HG03095 (cell line): Measurements from ENCODE around the gene GMPR2.
A peak's percentile ranks its signal among the peaks of the same experiment; 100 is the strongest.
"Not testable (repeated sequence)": the region's sequence is repeated elsewhere in the genome, so short reads cannot be mapped to it uniquely, and the experiment has no call there.

Experiments used
- ATAC-seq: cut with Tn5 transposase; IDR thresholded peaks from one replicate; pipeline ENCODE4 v1.9.1; 2021; ENCODE audit warnings: moderate library complexity; ENCODE audit not compliant: unreplicated experiment

GMPR2 gene

DNA sequence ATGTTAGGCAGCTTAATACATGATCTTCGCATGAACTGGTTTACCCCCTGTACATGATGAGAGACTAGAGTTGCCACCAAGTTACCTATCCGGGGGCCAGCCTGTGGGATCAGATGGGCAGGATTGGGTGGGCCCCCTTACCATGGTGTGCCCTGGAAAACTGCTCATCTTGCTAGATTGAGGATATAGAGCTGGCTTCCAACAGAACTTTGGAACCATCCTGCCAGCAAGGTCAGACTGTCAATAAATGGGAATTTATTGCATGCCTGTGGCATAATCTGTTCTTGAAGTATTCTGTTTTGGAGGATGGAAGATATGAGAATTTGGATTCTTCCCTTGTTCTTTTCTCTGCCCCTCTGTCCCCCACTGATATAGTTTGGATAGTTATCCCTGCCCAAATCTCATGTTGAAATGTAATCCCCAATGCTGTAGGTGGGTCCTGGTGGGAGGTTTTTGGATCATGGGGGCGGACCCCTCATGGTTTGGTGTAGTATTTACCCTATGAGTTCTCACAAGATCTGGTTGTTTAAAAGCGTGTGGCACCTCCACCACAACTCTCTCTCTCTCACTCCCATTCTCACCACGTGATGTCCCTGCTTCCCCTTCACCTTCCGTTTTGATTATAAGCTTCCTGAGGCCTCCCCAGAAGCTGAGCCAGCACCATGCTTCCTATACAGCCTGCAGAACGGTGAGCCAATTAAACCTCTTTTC lies 33.8 kb upstream of the GMPR2 start:
- ATAC-seq: no peak

DNA sequence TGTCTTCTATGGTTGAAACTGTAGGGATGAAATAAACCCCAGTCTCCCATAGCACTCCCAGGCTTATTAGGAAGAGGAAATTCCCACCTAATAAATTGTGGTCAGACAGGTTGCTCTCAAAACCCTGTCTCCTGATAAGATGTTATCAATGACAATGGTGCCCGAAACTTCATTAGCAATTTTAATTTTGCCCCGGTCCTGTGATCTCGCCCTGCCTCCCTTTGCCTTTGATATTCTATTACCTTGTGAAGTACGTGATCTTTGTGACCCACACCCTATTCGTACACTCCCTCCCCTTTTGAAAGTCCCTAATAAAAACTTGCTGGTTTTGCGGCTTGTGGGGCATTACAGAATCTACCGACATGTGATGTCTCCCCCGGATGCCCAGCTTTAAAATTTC lies 30.2 kb upstream of the GMPR2 start:
- ATAC-seq: not testable (repeated sequence)

DNA sequence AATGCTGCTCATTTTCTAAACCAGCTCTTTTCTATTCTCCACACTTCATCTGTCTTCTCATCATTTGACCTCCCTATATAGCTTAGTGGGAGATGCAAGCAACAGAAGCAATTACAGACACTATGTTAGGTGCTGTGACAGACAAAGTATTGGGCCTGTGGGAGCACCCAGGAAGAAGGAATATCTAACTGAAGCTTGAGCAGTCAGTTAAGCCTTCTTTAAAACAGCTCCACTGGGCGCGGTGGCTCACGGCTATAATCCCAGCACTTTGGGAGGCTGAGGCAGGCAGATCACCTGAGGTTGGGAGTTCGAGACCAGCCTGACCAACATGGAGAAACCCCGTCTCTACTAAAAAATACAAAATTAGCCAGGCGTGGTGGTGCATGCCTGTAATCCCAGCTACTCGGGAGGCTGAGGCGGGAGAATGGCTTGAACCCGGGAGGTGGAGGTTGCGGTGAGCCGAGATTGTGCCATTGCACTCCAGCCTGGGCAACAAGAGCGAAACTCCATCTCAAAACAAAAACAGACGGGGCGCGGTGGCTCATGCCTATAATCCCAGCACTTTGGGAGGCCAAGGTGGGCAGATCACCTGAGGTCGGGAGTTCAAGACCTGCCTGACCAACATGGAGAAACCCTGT lies 29.4 kb upstream of the GMPR2 start:
- ATAC-seq: not testable (repeated sequence)

DNA sequence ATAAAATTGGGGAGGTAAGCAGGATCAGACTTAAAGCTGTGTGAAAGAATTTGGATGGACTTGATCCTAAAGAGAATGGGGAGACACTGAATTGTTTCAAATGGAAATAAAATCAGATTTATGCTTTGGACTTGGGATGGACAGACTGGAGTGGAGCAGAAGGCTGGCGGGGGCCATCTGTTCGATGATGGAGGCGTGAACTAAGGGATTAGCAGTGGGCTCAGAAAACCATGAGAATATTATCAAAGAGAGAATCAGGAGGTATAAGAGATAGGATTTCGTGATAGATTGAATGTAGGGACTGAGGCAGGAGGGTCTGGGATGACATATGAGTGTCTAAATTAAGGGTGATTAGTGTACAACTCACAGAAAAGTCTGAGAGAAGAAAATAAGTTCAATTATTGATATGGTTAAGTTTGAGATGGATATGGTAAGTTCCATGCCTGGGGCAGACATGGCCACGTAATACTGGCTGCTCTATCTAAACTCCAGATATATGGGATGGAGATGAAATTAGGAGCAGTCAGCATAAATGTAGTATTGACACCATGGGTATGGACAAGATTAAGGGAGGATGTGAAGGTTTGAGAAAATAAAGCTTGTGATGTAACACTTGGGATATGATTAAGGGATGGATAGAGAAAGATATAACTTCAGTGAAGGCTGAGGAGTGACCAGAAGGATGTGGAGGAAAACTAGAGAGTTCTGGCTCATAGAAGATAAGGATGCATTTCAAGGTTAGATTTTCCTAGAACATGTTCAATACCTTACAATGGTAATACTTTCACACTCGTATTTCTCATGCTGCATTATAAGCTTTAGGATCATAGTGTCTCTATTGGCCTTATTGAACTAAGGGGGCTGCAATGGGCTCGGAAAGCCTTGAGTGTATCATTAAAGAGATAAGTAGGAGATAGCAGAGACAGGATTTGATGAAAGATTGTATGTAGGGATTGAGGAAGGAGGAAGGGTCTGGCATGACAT lies 28.3 kb upstream of the GMPR2 start:
- ATAC-seq: no peak

DNA sequence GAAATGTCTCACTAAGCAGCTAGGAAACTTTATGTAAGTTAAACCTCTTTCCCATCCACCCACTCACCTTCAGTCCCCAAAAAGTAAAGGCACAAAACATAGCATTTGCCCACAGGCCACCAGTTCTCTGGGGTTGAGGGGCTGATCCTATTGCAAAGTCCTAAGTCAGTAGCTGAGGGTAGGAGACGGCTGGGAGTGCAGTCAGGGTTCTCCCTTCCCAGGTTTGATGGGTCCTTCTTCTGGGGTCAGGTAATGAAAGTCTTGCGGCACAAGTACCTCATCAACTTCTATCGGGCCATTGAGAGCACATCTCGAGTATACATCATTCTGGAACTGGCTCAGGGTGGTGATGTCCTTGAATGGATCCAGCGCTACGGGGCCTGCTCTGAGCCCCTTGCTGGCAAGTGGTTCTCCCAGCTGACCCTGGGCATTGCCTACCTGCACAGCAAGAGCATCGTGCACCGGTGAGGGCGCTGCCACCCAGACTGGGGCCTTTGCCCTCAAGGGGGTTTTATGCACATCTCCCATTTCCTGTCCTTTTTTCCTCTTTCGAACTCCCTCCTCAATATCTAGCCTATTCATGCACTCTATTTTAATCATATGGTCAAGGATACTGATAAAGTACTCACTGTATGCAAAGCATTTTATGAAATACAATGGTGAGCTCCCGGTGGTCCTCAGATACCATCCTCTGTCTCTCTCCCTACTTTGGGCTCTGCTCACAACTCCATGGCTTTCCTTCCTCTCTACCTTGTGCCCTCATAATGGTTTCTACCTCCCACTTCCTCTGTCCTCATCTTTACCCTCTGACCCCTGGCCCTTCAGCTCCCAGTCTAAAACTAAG lies 26.2 kb upstream of the GMPR2 start:
- no peak for ATAC-seq

DNA sequence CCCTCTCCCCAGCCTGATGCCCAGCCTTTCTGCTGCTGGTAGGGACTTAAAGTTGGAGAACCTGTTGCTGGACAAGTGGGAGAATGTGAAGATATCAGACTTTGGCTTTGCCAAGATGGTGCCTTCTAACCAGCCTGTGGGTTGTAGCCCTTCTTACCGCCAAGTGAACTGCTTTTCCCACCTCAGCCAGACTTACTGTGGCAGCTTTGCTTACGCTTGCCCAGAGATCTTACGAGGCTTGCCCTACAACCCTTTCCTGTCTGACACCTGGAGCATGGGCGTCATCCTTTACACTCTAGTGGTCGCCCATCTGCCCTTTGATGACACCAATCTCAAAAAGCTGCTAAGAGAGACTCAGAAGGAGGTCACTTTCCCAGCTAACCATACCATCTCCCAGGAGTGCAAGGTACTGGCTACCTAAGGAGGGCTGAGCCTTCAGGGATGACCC lies 25.6 kb upstream of the GMPR2 start:
- ATAC-seq: no peak

DNA sequence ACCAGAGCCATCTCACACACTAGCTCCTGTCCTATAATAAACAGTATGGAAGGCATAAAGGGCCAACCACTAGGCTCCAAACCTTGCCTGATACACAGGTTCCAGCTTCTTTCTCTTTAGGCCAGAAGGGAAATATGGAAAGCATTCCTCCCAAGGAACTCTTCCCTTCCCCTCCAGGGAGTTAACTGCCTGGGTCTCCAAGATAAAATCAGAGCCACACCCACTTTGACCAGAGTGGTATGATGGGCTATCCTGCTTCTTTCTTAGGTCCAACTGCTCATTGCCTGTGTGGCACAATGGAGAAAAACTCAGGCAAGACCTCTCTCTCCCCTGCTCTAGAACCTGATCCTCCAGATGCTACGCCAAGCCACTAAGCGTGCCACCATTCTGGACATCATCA lies 25.1 kb upstream of the GMPR2 start:
- ATAC-seq: no peak

DNA sequence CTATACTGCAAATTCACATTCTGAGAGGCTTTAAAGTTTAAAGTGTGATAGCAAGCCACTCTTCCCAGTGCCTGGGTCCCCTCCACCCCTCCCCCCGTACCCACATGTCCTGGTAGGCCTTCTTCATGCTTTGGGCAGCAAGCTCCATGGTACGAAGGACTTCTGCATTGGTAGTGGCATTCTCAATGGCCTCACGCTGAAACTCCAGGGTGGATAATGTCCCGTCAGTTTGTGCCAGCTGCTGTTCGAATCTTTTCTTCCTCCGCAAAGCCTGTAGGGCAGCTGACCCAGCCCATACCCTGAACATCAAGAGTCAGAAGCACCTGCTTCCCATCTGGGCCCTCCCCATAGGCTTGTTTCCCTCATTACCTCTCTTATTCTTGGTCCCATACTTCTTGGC lies 21.4 kb upstream of the GMPR2 start:
- ATAC-seq: no peak

DNA sequence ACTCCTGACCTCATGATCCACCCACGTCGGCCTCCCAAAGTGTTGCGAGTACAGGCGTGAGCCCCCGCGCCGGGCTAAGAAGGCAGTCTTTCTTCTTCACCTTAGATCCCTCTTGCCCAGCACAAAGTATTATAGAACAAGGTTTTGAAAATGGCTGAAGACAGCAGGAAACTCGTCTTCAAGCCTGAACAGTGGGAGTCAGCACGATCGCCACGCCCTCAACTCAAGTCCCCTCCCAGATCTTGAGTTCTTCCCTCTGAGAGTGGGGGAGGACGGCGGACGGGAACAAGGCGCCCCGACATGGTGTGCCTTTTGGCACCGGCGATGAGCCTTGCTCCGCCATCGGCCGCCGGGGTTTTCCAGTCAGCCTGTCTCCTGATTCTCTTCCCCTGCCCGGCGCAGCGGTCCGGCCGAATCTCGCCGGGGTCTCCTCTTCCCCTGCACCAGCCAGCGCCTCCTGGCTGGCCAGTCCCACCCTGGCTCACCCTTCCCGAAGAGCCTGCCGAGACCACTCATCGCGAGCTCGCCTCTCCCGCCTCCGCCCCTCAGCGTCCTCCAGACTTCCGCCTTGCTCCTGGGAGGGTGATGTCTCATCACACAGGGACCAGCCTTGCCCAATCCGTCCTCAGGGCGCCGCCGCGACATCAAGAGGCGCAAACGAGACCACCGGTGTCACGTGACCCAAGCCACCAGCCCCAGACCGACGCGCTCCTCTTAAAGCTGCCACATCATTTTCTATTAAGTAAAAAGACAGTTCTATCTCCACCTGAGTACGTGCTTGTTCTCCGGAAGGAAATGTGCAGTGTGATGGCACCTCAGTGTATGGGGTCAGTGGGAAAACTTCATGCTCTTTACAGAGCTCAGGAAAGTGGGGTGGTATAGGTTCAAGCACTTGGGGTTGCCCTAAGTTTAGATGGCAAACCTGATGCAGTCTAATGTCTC lies 19.5 kb upstream of the GMPR2 start, which contains the start of gene CHMP4A:
TSS of gene CHMP4A (minus strand) at position 565 of the 942 bp plus-strand sequence. CDS start at position 516, 49 bp downstream.
- peak; percentile 69 for ATAC-seq

DNA sequence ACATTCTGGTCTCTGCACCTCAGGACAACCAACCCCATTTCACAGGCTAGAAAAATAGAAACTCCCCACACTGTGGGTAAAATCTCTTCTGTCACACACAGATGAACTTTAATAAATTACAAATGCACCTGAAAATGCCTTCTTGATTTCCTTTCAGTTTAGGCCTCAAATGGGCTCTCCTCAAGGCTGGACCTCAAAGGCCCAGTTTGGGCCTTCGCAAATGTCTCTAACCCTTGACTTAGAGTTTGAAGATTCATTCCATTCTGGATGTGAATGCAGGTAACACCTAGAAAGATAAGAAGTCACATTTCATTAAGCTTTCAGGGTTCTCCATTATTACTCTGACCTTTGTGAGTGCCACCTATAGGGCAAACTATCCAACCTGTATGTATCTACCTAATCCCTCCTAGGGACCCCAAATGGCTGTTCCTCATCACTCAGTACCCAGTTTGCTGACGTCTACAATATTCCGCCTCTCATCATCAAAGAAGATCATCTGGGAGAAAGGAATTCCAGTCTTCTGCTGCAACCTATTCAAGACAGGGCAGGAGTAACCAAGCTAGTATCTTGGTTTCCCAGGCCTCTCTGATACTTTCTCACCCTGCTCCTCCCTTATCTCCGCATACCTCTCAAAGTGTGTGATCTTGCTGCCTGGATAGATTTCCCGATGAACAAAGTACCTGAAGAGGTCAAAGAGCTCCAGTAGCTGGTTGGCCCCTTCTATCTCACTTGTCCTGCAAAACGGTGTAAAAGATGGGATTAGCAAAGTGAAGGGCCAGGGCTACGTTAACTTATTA lies 18.7 kb upstream of the GMPR2 start:
- ATAC-seq: no peak

DNA sequence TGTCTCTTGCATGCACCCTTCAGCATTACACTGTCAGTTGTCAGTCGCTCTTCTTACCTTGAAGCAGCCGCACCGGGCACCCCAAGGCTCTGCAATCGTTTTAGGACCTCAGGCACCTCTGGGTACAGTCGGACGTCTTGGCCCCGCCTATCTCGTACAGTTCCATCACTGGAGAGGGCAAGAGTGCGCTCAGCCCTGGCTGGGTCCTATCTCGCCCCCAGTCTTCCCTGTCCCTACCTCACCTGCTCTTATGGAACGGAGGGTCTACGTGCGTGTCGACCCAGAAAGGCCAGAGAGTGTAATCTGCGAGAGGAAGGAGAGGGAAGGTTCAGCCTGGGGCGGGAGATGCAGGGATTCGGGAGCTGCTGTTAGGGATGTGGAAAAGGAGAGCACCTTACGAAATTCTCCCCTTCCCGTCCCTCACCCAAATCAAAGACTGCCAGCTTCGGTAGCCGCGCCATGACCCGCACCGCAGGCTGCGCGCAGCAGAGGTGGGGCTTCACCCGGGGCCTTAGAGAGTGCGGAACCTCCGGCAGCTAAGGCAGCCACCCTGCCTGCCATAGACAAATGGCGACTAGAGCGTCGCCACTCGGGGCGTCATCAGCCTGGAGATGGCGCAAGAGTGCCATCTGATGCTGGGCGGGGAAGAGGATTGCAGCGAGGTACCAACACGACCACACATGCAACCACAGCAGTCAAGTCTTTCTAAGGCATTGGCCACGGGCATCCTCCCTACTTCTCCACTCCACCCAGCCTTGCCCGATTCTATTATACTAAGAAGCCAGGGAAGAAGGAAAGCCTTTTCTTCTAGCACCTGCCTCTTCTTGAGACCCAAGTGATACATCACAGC lies 17.0 kb upstream of the GMPR2 start, which contains the start of gene MDP1:
TSS of gene MDP1 (minus strand) at position 572 of the 850 bp plus-strand sequence. CDS start at position 461, 111 bp downstream.
- peak; percentile 60 for ATAC-seq

DNA sequence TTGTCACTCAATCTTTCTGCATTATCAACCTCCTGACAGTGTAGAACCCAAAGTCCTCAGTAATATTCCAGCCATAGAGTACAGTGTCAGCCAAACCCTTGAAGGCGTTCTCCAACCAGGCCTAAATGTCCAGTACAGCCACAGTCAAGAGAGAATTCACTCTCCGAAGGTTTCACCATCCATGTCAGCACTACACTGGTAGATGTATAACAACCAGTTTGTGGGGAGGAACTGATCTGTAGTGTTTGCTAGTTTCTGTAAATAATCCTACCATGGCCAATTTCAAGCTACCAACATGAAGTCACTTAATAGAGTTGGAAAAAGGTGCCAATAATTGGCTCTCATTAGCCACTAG lies 16.4 kb upstream of the GMPR2 start:
- no peak for ATAC-seq

DNA sequence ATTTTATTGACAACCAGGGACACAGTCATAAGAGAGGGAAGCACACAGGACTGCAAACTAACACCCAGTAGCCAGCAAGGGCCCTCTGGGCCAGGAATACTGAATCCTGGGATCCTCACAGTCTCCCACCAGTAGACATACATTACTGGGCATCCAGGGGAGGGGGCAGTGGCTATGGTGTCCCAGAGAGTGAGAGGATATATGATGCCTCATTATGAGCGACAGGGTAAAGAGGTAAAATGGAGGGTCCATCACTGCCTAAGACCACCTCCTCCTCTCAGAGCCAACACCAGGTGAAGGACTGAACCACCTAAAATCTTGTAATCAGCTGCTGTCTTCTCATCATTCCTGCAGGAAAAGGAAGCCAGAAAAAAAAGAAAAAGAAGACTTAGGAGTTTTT lies 15.9 kb upstream of the GMPR2 start:
- not testable (repeated sequence) for ATAC-seq

DNA sequence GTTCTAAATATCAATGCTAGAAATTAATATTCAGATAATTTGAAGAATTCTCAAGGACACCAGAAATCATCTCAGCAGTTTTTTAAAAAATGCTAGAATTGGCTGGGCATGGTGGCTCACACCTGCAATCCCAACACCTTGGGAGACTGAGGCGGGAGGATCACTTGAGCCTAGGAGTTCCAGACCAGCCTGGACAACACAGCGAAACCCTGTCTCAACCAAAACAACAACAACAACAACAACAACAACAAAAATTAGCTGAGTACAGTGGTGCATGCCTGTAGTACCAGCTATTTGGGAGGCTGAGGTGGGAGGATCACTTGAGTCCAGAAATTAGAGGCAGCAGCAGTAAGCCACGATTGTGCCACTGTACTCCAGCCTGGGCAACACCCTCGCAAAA lies 13.6 kb upstream of the GMPR2 start:
- ATAC-seq: no peak

DNA sequence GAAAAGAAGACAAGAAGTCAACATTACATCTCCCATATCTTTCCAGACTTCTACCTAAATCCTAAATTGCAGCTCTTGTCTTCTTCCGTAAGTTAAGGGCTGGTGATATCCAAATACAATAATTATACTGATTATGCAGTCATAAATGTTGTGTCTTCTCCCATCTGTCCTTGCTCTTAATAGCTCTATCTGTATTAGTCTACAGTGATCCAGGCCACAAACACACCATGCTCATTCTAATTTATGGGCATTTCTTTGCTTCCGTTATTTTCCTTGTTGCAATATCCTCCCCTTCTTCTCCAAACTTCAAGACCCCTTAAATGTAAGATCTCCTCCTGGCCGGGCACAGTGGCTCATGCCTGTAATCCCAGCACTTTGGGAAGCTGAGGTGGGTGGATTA lies 13.2 kb upstream of the GMPR2 start:
- no peak for ATAC-seq

DNA sequence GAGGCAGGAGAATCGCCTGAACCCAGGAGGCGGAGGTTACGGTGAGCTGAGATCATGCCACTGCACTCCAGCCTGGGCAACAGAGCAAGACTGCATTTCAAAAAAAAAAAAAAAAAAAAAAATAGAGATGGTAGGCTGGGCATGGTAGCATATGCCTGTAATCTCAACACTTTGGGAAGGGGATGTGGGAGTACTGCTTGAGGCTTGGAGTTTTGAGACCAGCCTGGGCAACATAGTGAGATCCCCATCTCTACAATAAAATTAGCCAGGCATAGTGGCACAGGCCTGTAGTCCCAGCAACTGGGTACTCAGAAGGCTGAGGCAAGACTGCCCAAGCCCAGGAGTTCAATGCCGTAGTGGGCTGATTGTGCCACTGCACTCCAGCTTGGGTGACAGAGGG lies 9.7 kb upstream of the GMPR2 start:
- ATAC-seq: not testable (repeated sequence)

DNA sequence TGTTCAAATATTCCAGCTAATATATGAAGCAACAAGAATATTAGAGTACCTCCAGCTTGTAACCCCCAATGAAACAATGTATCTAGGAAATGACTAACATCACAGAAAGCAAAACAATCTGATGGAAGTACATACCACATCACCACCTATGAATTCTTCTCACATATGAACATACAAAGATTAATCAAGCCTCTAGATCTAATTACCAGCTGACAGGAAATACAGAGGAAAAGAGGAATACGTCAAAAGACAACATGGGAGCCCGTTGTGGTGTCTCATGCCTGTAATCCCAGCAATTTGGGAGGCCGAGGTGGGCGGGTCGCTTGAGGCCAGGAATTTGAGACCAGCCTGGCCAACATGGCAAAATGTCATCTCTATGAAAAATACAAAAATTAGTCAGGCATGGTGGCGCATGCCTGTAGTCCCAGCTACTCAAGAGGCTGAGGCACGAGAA lies 8.1 kb upstream of the GMPR2 start:
- no peak for ATAC-seq
